Hepatocyte (in vitro differentiated cells): ENCODE results near the gene CAPN13.

Experiments used
- EZH2 ChIP-seq: fragments of 200-600 bp; sonication (generic); IDR thresholded peaks from 2 replicates; pipeline ENCODE4 v1.6.1; 2016; ENCODE audit warnings: antibody characterized with exemption, mild to moderate bottlenecking, borderline replicate concordance
- EZH2phosphoT487 ChIP-seq: fragments of 200-600 bp; sonication (generic); IDR thresholded peaks from one replicate; pipeline ENCODE4 v1.6.1; 2018; ENCODE audit warnings: antibody characterized with exemption, mild to moderate bottlenecking, low read depth, moderate library complexity; ENCODE audit not compliant: unreplicated experiment, severe bottlenecking
- TF ChIP-seq, protein P1 (sequence below): fragments of 200-600 bp; sonication (generic); IDR thresholded peaks from 2 replicates; pipeline ENCODE4 v1.5.1; 2016; ENCODE audit warnings: antibody characterized with exemption, mild to moderate bottlenecking; ENCODE audit not compliant: poor library complexity

DNA sequence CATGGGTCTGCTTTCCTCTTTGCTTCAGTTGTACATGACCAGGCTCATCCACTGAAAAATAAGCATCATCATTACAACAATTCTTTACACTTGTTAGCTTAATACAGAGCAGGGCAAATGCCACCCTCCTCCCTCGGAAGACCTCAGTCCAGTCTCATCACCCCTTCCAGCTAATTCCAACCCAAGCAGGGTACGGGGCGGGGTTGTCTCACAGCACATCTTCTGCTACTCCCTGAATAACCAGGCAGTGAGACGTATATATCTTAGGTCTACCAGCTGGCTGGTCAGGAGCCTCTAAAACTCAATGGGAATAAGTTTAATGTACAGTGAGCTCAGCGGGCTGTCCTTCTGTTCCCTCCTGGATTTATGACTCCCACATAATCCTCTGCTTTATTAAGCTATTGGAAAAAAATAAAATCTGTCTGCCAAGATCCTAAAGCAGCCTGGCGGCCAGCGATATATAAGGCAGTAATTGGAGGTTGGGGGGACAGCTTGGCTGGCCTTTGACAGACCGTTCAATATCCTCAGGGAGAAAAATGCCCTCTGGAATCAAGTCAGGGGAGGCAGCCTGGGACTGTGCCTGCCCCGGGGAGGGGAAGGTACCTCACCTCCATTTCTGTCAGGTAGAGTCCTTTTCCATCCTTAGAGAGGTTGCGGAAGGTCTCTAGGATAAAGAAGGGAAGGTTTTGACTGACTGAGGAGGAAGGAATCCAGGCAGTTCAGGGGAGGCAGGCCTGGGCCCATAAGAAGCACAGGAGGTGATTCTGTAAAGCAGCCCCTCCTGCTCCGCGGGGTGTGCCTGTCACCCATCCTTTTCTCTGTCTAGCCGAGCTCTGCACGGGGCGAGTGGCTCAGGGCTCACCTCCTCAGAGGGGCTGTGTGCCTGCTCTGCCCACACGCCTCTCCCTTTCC, 76.3 kb downstream of the CAPN13 start:
- TF ChIP-seq, protein P1, sequence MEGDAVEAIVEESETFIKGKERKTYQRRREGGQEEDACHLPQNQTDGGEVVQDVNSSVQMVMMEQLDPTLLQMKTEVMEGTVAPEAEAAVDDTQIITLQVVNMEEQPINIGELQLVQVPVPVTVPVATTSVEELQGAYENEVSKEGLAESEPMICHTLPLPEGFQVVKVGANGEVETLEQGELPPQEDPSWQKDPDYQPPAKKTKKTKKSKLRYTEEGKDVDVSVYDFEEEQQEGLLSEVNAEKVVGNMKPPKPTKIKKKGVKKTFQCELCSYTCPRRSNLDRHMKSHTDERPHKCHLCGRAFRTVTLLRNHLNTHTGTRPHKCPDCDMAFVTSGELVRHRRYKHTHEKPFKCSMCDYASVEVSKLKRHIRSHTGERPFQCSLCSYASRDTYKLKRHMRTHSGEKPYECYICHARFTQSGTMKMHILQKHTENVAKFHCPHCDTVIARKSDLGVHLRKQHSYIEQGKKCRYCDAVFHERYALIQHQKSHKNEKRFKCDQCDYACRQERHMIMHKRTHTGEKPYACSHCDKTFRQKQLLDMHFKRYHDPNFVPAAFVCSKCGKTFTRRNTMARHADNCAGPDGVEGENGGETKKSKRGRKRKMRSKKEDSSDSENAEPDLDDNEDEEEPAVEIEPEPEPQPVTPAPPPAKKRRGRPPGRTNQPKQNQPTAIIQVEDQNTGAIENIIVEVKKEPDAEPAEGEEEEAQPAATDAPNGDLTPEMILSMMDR: no peak
- TF ChIP-seq EZH2phosphoT487: no peak
- TF ChIP-seq EZH2: no peak
